H9 (cell line): Measurements from ENCODE around the gene KCNMA1. TPM values are rescaled to one million over a fixed set of nuclear protein-coding genes. Genes with fewer than 3 reads are reported as not detected.

ENCODE experiments used
- DNase-seq: peaks from one replicate; pipeline ENCODE4 v3.0.0-alpha.2; 2017
- H2AFZ ChIP-seq: one replicate; pipeline ENCODE4 v1.6.1; 2013; ENCODE audit warnings: mild to moderate bottlenecking, low read length, control low read depth, moderate library complexity
- H2AK5ac ChIP-seq: 2 replicates; pipeline ENCODE4 v1.6.1; 2013; ENCODE audit warnings: low read length, control low read depth, mixed read lengths; ENCODE audit not compliant: insufficient read length
- H2BK120ac ChIP-seq: one replicate; pipeline ENCODE4 v1.6.1; 2013; ENCODE audit warnings: low read depth, mild to moderate bottlenecking, low read length, control low read depth, inconsistent platforms; ENCODE audit not compliant: poor library complexity, severe bottlenecking
- H2BK12ac ChIP-seq: 2 replicates; pipeline ENCODE4 v1.6.1; 2013; ENCODE audit warnings: low read length, control low read depth, mixed read lengths, low read depth; ENCODE audit not compliant: insufficient read length
- H2BK15ac ChIP-seq: 2 replicates; pipeline ENCODE4 v1.6.1; 2013; ENCODE audit warnings: low read depth, low read length, control low read depth
- H2BK20ac ChIP-seq: one replicate; pipeline ENCODE4 v1.6.1; 2013; ENCODE audit warnings: low read depth, mild to moderate bottlenecking, low read length, control low read depth, inconsistent platforms; ENCODE audit not compliant: poor library complexity, severe bottlenecking
- H2BK5ac ChIP-seq: 2 replicates; pipeline ENCODE4 v1.6.1; 2013; ENCODE audit warnings: low read length, control low read depth, mixed read lengths; ENCODE audit not compliant: insufficient read length
- H3K14ac ChIP-seq: 2 replicates; pipeline ENCODE4 v1.6.1; 2013; ENCODE audit warnings: low read length, control low read depth; ENCODE audit not compliant: insufficient read depth
- H3K18ac ChIP-seq: 2 replicates; pipeline ENCODE4 v1.6.1; 2013; ENCODE audit warnings: low read depth, mild to moderate bottlenecking, mixed read lengths, low read length, control low read depth; ENCODE audit not compliant: insufficient read length
- H3K23ac ChIP-seq: 2 replicates; pipeline ENCODE4 v1.6.1; 2013; ENCODE audit warnings: low read length, control low read depth, mixed read lengths, low read depth; ENCODE audit not compliant: insufficient read length
- H3K23me2 ChIP-seq: 2 replicates; pipeline ENCODE4 v1.6.1; 2013; ENCODE audit warnings: low read depth, mild to moderate bottlenecking, mixed read lengths, low read length, control low read depth; ENCODE audit not compliant: insufficient read length, poor library complexity, severe bottlenecking
- H3K27ac ChIP-seq: 2 replicates; pipeline ENCODE4 v1.5.1; 2013; ENCODE audit warnings: low read length, control low read depth, mixed read lengths, low read depth; ENCODE audit not compliant: insufficient read length
- H3K27me3 ChIP-seq: 2 replicates; pipeline ENCODE4 v1.6.1; 2013; ENCODE audit warnings: low read length, control low read depth, inconsistent platforms; ENCODE audit not compliant: insufficient read depth
- H3K4ac ChIP-seq: 2 replicates; pipeline ENCODE4 v1.6.1; 2013; ENCODE audit warnings: low read depth, mild to moderate bottlenecking, control low read depth, inconsistent platforms, low read length, moderate library complexity
- H3K4me1 ChIP-seq: 2 replicates; pipeline ENCODE4 v1.6.1; 2013; ENCODE audit warnings: low read length, control low read depth, inconsistent platforms; ENCODE audit not compliant: insufficient read depth
- H3K4me2 ChIP-seq: 2 replicates; pipeline ENCODE4 v1.6.1; 2013; ENCODE audit warnings: low read length, control low read depth, mixed read lengths; ENCODE audit not compliant: insufficient read length, insufficient read depth
- H3K56ac ChIP-seq: 2 replicates; pipeline ENCODE4 v1.6.1; 2013; ENCODE audit warnings: low read depth, mild to moderate bottlenecking, mixed read lengths, low read length, control low read depth; ENCODE audit not compliant: insufficient read length
- H3K79me1 ChIP-seq: 2 replicates; pipeline ENCODE4 v1.6.1; 2013; ENCODE audit warnings: low read depth, mild to moderate bottlenecking, moderate library complexity, low read length, control low read depth, inconsistent platforms; ENCODE audit not compliant: insufficient read depth, poor library complexity, severe bottlenecking
- H3K79me2 ChIP-seq: 2 replicates; pipeline ENCODE4 v1.6.1; 2013; ENCODE audit warnings: low read length, control low read depth, inconsistent platforms; ENCODE audit not compliant: insufficient read depth
- H3K9ac ChIP-seq: 2 replicates; pipeline ENCODE4 v1.6.1; 2013; ENCODE audit warnings: low read length, control low read depth, mixed read lengths; ENCODE audit not compliant: insufficient read length; ENCODE audit errors: extremely low read depth
- H3K9me3 ChIP-seq: one replicate; pipeline ENCODE4 v1.6.1; 2013; ENCODE audit warnings: low read depth, low read length, inconsistent platforms; ENCODE audit not compliant: control insufficient read depth
- H3T11ph ChIP-seq: one replicate; pipeline ENCODE4 v1.6.1; 2013; ENCODE audit warnings: mild to moderate bottlenecking, low read length, control low read depth, inconsistent platforms
- H4K20me1 ChIP-seq: one replicate; pipeline ENCODE4 v1.6.1; 2013; ENCODE audit not compliant: control insufficient read depth, insufficient read length, insufficient read depth
- H4K5ac ChIP-seq: 2 replicates; pipeline ENCODE4 v1.6.1; 2013; ENCODE audit warnings: low read depth, mild to moderate bottlenecking, mixed read lengths, low read length, control low read depth; ENCODE audit not compliant: insufficient read length
- H4K8ac ChIP-seq: replicated peaks from 2 replicates; pipeline ENCODE4 v1.6.1; 2013; ENCODE audit warnings: low read length, control low read depth, mixed read lengths, low read depth; ENCODE audit not compliant: insufficient read length
- H4K91ac ChIP-seq: 2 replicates; pipeline ENCODE4 v1.6.1; 2013; ENCODE audit warnings: low read depth, mild to moderate bottlenecking, moderate library complexity, mixed read lengths, low read length, control low read depth; ENCODE audit not compliant: insufficient read length
- H3K27ac Mint-ChIP-seq, 3 experiments: 2 replicates in 2 of 3; 3 replicates in 1 of 3; pipeline ENCODE4 v1.8.0; 2020 to 2021; ENCODE audit warnings: mixed read lengths in 3 of 3, mild to moderate bottlenecking in 1 of 3, moderate library complexity in 1 of 3
- H3K27me3 Mint-ChIP-seq: 2 replicates; pipeline ENCODE4 v1.8.0; 2021; ENCODE audit warnings: low read depth, mild to moderate bottlenecking, moderate library complexity, mixed read lengths
- H3K36me3 Mint-ChIP-seq, 3 experiments: 2 replicates in 2 of 3; 3 replicates in 1 of 3; pipeline ENCODE4 v1.8.0; 2020 to 2021; ENCODE audit warnings: low read depth in 3 of 3, mixed read lengths in 3 of 3; ENCODE audit not compliant: insufficient read depth in 1 of 3
- H3K4me1 Mint-ChIP-seq, 2 experiments: 2 replicates each; pipeline ENCODE4 v1.8.0; 2020; ENCODE audit warnings: mixed read lengths in 2 of 2
- H3K4me3 Mint-ChIP-seq, 2 experiments: 2 replicates in 1 of 2; 3 replicates in 1 of 2; pipeline ENCODE4 v1.8.0; 2020 to 2021; ENCODE audit warnings: mild to moderate bottlenecking in 2 of 2, mixed read lengths in 2 of 2, moderate library complexity in 1 of 2
- H3K9me3 Mint-ChIP-seq, 2 experiments: 2 replicates in 1 of 2; 3 replicates in 1 of 2; pipeline ENCODE4 v1.8.0; 2020; ENCODE audit warnings: mild to moderate bottlenecking in 2 of 2, mixed read lengths in 2 of 2, moderate library complexity in 1 of 2
- WGBS: extraction: QIAGEN DNeasy Blood & Tissue Kit; methylation state at CpG from one replicate; pipeline ENCODE4 v1.1.7; 2013; ENCODE audit warnings: missing lambda C conversion rate, low lambda C conversion rate, mixed read lengths; ENCODE audit not compliant: insufficient read length; ENCODE audit errors: extremely low coverage; 5-methylcytosine and 5-hydroxymethylcytosine counted together
- total RNA-seq: library from RNA; stranded (reverse); gene quantifications from 2 replicates; pipeline ENCODE4 v1.2.1, GENCODE V29; 2021
- TF ChIP-seq, protein P1 (sequence below): fragments of 200-600 bp; sonication (generic); conservative IDR thresholded peaks from 3 replicates; pipeline ENCODE4 v1.8.0; 2021; ENCODE audit warnings: antibody characterized with exemption, mild to moderate bottlenecking

Gene KCNMA1
- total RNA-seq, 1 experiment from 2014 or later, result 2.0 TPM

DNA sequence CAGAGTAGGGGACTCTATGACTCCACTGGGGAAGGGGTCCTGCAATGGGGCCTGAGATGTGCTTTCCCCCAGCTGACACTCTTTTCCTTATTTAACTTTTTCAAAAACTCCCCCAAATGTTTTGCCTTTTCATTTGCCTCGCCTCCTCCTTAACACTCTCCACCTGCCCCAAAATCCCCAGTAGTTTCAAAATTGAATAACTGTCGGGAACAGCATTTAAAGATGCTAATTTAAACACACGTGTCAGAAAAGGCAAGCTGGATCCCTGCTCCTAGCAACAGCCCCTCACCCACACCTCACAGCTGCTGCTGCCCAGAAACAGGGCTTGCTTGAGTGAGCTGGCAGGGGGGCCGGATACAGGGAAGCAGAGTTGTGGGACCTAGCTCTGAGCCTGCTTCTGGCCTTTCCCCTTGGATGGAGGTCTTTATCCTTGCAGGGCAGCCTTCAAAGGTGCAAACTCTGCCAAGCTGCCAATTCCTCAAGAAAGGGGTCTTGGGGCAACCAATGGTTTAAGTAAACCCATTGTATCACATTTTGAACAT, 115.3 kb downstream of the KCNMA1 start:
- no peaks in the 10 kb centered on the region for H3K79me2 ChIP-seq
- no peak overlapping the region for H2BK15ac ChIP-seq
- H3K79me1 ChIP-seq, result no peaks in the 10 kb centered on the region
- no peaks in the 10 kb centered on the region for H3K9me3 ChIP-seq
- H4K91ac ChIP-seq, result no peak overlapping the region
- no peak overlapping the region for H3T11ph ChIP-seq
- no peak overlapping the region for H2BK120ac ChIP-seq
- H2BK20ac ChIP-seq, result no peak overlapping the region
- H4K8ac ChIP-seq, result no peak overlapping the region
- no peak overlapping the region for H3K18ac ChIP-seq
- no peaks in the 10 kb centered on the region for H3K4me1 ChIP-seq
- no peak overlapping the region for H3K4me2 ChIP-seq
- H2BK5ac ChIP-seq, result no peak overlapping the region
- 100% methylated on average over 1 of the region's 4 CpGs for WGBS
- no peak overlapping the region for H2AK5ac ChIP-seq
- no peak for DNase-seq
- H3K4ac ChIP-seq, result no peak overlapping the region
- TF ChIP-seq, protein P1, sequence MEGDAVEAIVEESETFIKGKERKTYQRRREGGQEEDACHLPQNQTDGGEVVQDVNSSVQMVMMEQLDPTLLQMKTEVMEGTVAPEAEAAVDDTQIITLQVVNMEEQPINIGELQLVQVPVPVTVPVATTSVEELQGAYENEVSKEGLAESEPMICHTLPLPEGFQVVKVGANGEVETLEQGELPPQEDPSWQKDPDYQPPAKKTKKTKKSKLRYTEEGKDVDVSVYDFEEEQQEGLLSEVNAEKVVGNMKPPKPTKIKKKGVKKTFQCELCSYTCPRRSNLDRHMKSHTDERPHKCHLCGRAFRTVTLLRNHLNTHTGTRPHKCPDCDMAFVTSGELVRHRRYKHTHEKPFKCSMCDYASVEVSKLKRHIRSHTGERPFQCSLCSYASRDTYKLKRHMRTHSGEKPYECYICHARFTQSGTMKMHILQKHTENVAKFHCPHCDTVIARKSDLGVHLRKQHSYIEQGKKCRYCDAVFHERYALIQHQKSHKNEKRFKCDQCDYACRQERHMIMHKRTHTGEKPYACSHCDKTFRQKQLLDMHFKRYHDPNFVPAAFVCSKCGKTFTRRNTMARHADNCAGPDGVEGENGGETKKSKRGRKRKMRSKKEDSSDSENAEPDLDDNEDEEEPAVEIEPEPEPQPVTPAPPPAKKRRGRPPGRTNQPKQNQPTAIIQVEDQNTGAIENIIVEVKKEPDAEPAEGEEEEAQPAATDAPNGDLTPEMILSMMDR, result no peak
- no peak overlapping the region for H3K27ac ChIP-seq
- Mint-ChIP-seq H3K4me1 (peaks cover 9 to 17% of the 10 kb centered on the region in 2 experiments), H3K4me3 (no peak overlapping the region), H3K27ac (no peak overlapping the region), H3K36me3 (peaks cover 2 to 6% (median 2%) of the 10 kb centered on the region in 3 experiments; a peak in 4 of 7 replicates), H3K9me3 (peaks cover 5 to 8% of the 10 kb centered on the region in 2 experiments; a peak in 4 of 5 replicates), H3K27me3 (peaks cover 5% of the 10 kb centered on the region; the same call in 1 of the 2 replicates)
- H3K56ac ChIP-seq, result no peak overlapping the region
- H3K23me2 ChIP-seq, result no peaks in the 10 kb centered on the region
- no peaks in the 10 kb centered on the region for H3K27me3 ChIP-seq
- no peak overlapping the region for H3K9ac ChIP-seq
- no peaks in the 10 kb centered on the region for H4K20me1 ChIP-seq
- H3K14ac ChIP-seq, result no peak overlapping the region
- no peak overlapping the region for H2AFZ ChIP-seq
- H3K23ac ChIP-seq, result no peak overlapping the region
- H2BK12ac ChIP-seq, result no peak overlapping the region
- H4K5ac ChIP-seq, result no peak overlapping the region
